Stomach (tissue), 19 donors: ENCODE measurements around the gene TRIM32. TPM values are rescaled to one million over a fixed set of nuclear protein-coding genes. Genes with fewer than 3 reads are reported as not detected.

Source experiments
- DNase-seq, 2 donors: peaks; one replicate each; pipeline versions ENCODE4 v3.0.0 to v3.0.0-alpha.2; 2013 to 2019
- H3K27ac ChIP-seq, 5 donors: fragments of 200-600 bp in 4 of 5; sonication (generic) in 4 of 5; one replicate each; pipeline ENCODE4 v1.5.1; 2013 to 2019; ENCODE audit warnings: mild to moderate bottlenecking in 1 of 5, moderate library complexity in 1 of 5
- H3K27me3 ChIP-seq, 3 donors: fragments of 200-600 bp; sonication (generic); one replicate each; pipeline ENCODE4 v1.5.1; 2017 to 2019; ENCODE audit warnings: mixed run types in 1 of 3
- H3K36me3 ChIP-seq, 4 donors: fragments of 200-600 bp; sonication (generic); 1 replicate in 3 of 4; 2 replicates in 1 of 4; pipeline ENCODE4 v1.5.1; 2016 to 2019
- H3K4me1 ChIP-seq, 4 donors: fragments of 200-600 bp; sonication (generic); one replicate each; pipeline ENCODE4 v1.5.1; 2016 to 2019
- H3K4me3 ChIP-seq, 4 donors: fragments of 200-600 bp; sonication (generic) in 3 of 4; one replicate each; pipeline ENCODE4 v1.5.1; 2016 to 2019; ENCODE audit warnings: mild to moderate bottlenecking in 1 of 4
- H3K9me3 ChIP-seq, 4 donors: fragments of 200-600 bp; sonication (generic); one replicate each; pipeline ENCODE4 v1.5.1; 2016 to 2019
- EP300 ChIP-seq: sonication (generic); formaldehyde crosslinking; IDR thresholded peaks from one replicate; pipeline ENCODE4 v1.6.1; 2017; ENCODE audit warnings: antibody characterized with exemption
- POLR2A ChIP-seq, 4 donors: fragments of 450-650 bp; IDR thresholded peaks; one replicate each; pipeline ENCODE4 v1.6.1; 2016; ENCODE audit warnings: antibody characterized with exemption in 4 of 4, control low read depth in 2 of 4, mild to moderate bottlenecking in 1 of 4, moderate library complexity in 1 of 4
- POLR2AphosphoS5 ChIP-seq, 3 donors: sonication (generic); formaldehyde crosslinking; IDR thresholded peaks; one replicate each; pipeline ENCODE4 v1.6.1; 2016; ENCODE audit warnings: antibody characterized with exemption in 3 of 3
- WGBS, 5 donors: extraction: QIAGEN DNeasy Blood & Tissue Kit in 3 of 5; methylation state at CpG; one replicate each; pipeline versions ENCODE4 v1.1.5 to v1.1.7; 2013 to 2018; 5-methylcytosine and 5-hydroxymethylcytosine counted together
- intact Hi-C: fragments of 100-400 bp; cut with DNase I; formaldehyde crosslinking; loops from one replicate; pipeline ENCODE4 v1.15.1; 2023; ENCODE audit warnings: low total_unique reads
- long read RNA-seq, 10 donors: transcript quantifications; one replicate each; lab custom pipeline, GENCODE V29; 2026
- polyA plus RNA-seq, 3 donors: library from polyadenylated mRNA; stranded (reverse); fragments of 200-250 nt; gene quantifications; one replicate each; pipeline ENCODE4 v1.2.3, GENCODE V29; 2013
- total RNA-seq, 5 donors: library from RNA; depleted of rRNA; stranded (reverse); fragments of >200 nt; gene quantifications; one replicate each; pipeline versions ENCODE4 v1.1.0 to v1.2.3, GENCODE V29; 2014 to 2016
- TF ChIP-seq, protein P1 (sequence below), 7 experiments: fragments of 450-650 bp in 4 of 7; fragments of 200-600 bp in 3 of 7; sonication (generic) in 3 of 7; IDR thresholded peaks; one replicate each; pipeline ENCODE4 v1.5.1; 2016 to 2019; ENCODE audit warnings: antibody characterized with exemption in 7 of 7, control low read depth in 2 of 7, mild to moderate bottlenecking in 1 of 7
- donor health status: healthy with polysubstance abuse.
- donor health status: Bipolar disorder and iron deficiency.
- donor health status: healthy.

TRIM32 gene
- total RNA-seq, result 10 to 100 TPM in 3 of 5 donors, 1 to 10 TPM in 2; 2.3 to 24.9 (median 10.3) TPM
- polyA plus RNA-seq, result 1 to 10 TPM; 2.9 to 3.4 (median 2.9) TPM
- long read RNA-seq, donor 1, partial matches to known transcripts, result 0 of 2 reads
- long read RNA-seq, donor 1, other reads (novel, unspliced or antisense), result 0 of 2 reads
- long read RNA-seq, donor 2, transcript TRIM32-203 (2 exons, 3,717 nt), result major isoform, 5 of 7 reads
- long read RNA-seq, donor 2, partial matches to known transcripts, result 0 of 7 reads
- long read RNA-seq, donor 2, other reads (novel, unspliced or antisense), result 0 of 7 reads
- long read RNA-seq, donor 3, partial matches to known transcripts, result 0 of 4 reads
- long read RNA-seq, donor 3, other reads (novel, unspliced or antisense), result 0 of 4 reads
- long read RNA-seq, donor 4, partial matches to known transcripts, result 0 of 1 reads
- long read RNA-seq, donor 4, other reads (novel, unspliced or antisense), result 0 of 1 reads
- long read RNA-seq, donor 5, partial matches to known transcripts, result 18 of 23 reads
- long read RNA-seq, donor 5, other reads (novel, unspliced or antisense), result 0 of 23 reads
- long read RNA-seq, donor 6, transcript TRIM32-201 (2 exons, 3,688 nt), result major isoform, 6 of 12 reads
- long read RNA-seq, donor 6, transcript TRIM32-203 (2 exons, 3,717 nt), result major isoform, 6 of 12 reads
- long read RNA-seq, donor 6, partial matches to known transcripts, result 0 of 12 reads
- long read RNA-seq, donor 6, other reads (novel, unspliced or antisense), result 0 of 12 reads
- long read RNA-seq, donor 7, partial matches to known transcripts, result 0 of 3 reads
- long read RNA-seq, donor 7, other reads (novel, unspliced or antisense), result 0 of 3 reads
- long read RNA-seq, donor 8, transcript TRIM32-203 (2 exons, 3,717 nt), result major isoform, 5 of 9 reads
- long read RNA-seq, donor 8, partial matches to known transcripts, result 0 of 9 reads
- long read RNA-seq, donor 8, other reads (novel, unspliced or antisense), result 0 of 9 reads
- long read RNA-seq, donor 9, partial matches to known transcripts, result 0 of 3 reads
- long read RNA-seq, donor 9, other reads (novel, unspliced or antisense), result 0 of 3 reads
- long read RNA-seq, donor 10, partial matches to known transcripts, result 0 of 3 reads
- long read RNA-seq, donor 10, other reads (novel, unspliced or antisense), result 0 of 3 reads

- H3K4me3 ChIP-seq, result peak within 1 kb of the TSS; percentile 76 to 88 (median 77)
- DNase-seq, result peak; percentile 93 to 97
- H3K36me3 ChIP-seq, result no peaks in the 10 kb centered on the region
- H3K9me3 ChIP-seq, result no peaks in the 10 kb centered on the region
- WGBS, 5 donors, result 0 to 2% (median 1%) methylated on average over 15 to 54 of the region's 54 CpGs
- H3K4me1 ChIP-seq, result peaks cover 21 to 58% (median 41%) of the 10 kb centered on the region in 4 donors
- TF ChIP-seq, protein P1, sequence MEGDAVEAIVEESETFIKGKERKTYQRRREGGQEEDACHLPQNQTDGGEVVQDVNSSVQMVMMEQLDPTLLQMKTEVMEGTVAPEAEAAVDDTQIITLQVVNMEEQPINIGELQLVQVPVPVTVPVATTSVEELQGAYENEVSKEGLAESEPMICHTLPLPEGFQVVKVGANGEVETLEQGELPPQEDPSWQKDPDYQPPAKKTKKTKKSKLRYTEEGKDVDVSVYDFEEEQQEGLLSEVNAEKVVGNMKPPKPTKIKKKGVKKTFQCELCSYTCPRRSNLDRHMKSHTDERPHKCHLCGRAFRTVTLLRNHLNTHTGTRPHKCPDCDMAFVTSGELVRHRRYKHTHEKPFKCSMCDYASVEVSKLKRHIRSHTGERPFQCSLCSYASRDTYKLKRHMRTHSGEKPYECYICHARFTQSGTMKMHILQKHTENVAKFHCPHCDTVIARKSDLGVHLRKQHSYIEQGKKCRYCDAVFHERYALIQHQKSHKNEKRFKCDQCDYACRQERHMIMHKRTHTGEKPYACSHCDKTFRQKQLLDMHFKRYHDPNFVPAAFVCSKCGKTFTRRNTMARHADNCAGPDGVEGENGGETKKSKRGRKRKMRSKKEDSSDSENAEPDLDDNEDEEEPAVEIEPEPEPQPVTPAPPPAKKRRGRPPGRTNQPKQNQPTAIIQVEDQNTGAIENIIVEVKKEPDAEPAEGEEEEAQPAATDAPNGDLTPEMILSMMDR (IDR thresholded peaks at IDR 0.05), result no peak
- no peak for TF ChIP-seq EP300
- TF ChIP-seq POLR2AphosphoS5 (IDR thresholded peaks at IDR 0.05), result peak in 2 of 3 donors; percentile 53 to 74
- TF ChIP-seq POLR2A (IDR thresholded peaks at IDR 0.05), result no peak
- H3K27me3 ChIP-seq, result no peaks in the 10 kb centered on the region
- intact Hi-C loops, result no loop called here
- peak within 1 kb of the TSS; percentile 78 to 90 (median 85) for H3K27ac ChIP-seq
These were observed at the start of gene TRIM32 for GRCh38 chr9:116687074-116687753. TSS of gene TRIM32 (plus strand) at chr9:116687305. CDS start at chr9:116697743, 10,438 bp downstream.

DNA sequence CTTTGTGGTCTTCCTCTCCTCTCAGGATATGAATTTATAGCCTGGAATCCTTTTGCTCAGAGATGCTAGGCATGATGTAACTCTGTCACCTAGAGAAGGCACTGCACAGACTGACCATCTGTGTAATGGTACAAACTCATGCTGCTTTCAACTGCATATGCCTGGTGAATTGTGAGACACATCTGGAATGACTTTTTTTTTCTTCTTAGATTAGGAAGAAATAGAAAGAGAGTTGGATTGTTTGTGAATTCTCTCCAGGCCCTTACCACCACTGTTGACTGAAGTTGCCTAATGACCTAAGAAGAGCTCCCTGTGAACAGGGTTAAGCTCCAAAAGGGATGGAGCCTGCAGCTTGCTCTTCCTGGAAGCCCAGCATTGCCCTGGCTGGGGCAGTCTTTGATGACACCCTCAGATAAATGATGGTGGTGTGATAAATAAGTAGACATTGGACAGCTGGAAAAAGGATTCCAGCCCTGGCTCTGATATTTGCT lies 47.8 kb upstream of the TRIM32 start:
- TF ChIP-seq EP300, result no peak
- TF ChIP-seq POLR2A (IDR thresholded peaks at IDR 0.05), result no peak
- TF ChIP-seq, protein P1 (IDR thresholded peaks at IDR 0.05), result no peak
- no peak for TF ChIP-seq POLR2AphosphoS5 (IDR thresholded peaks at IDR 0.05)
- peaks cover 0 to 5% (median 0%) of the 10 kb centered on the region in 4 donors for H3K4me1 ChIP-seq
- no peak overlapping the region for H3K27ac ChIP-seq
- H3K4me3 ChIP-seq, result no peak overlapping the region
- intact Hi-C loops, result no loop called here
- no peak for DNase-seq
- H3K27me3 ChIP-seq, result no peaks in the 10 kb centered on the region
- H3K36me3 ChIP-seq, result no peaks in the 10 kb centered on the region
- H3K9me3 ChIP-seq, result no peaks in the 10 kb centered on the region

DNA sequence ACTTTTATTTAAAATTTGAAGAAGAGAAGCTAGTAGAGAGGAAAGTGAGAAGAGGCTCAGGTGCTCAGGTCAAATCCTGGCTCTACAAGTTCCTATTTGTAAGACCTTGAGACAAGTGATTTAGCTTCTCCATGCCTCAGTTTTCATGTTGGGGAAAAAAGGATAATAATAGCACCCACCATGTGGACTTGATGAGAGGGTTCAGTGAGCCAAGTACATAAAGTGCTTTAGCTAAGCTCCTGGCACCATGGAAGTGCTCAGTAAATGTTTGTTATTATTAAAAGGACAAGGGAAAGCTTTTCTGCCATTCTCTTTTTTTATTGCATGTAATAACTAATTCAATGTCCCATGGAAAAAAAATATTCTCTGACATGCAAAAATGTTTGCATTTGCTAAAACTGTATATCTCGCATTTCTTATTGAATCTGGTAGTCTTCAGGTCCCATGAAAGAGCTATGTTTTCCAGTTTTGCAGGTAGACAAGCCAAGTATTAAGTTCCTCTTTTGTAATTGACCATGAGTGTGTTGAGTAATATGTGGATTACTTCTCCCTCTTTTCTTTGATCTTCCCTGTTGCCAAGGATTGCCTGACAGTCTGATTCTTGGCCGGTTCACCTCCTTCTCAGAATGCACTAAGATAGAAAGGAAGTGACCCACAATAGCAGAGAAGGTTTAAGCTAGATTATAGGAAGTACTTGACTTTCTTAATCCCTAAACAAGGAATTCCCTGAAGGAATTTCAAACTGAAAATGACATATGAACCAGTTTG lies 45.6 kb upstream of the TRIM32 start:
- no peak for DNase-seq
- WGBS, 5 donors, result 75 to 84% (median 81%) methylated on average over 2 of the region's 2 CpGs
- no peak overlapping the region for H3K4me3 ChIP-seq
- TF ChIP-seq EP300 (no peak), POLR2AphosphoS5 (IDR thresholded peaks at IDR 0.05) (no peak)
- H3K36me3 ChIP-seq, result no peaks in the 10 kb centered on the region
- H3K9me3 ChIP-seq, result no peaks in the 10 kb centered on the region
- H3K27ac ChIP-seq, result no peak overlapping the region
- peaks cover 0 to 5% (median 0%) of the 10 kb centered on the region in 4 donors for H3K4me1 ChIP-seq
- H3K27me3 ChIP-seq, result no peaks in the 10 kb centered on the region
- intact Hi-C loops, result loop anchor here (10.0 kb wide), 1 partner anchor 1047 kb away; no protein-coding TSS in a partner anchor

GRCh38 chr9:116643691-116644090 lies 43.4 kb upstream of the TRIM32 start:
- WGBS, 5 donors, result 88 to 100% (median 100%) methylated on average over 1 of the region's 1 CpG
- Histone ChIP-seq H3K27ac (no peak overlapping the region), H3K4me1 (peaks cover 0 to 3% (median 0%) of the 10 kb centered on the region in 4 donors), H3K27me3 (no peaks in the 10 kb centered on the region), H3K36me3 (no peaks in the 10 kb centered on the region), H3K4me3 (no peak overlapping the region), H3K9me3 (no peaks in the 10 kb centered on the region)
- DNase-seq, result no peak
- intact Hi-C loops, result loop anchor here (10.0 kb wide), 1 partner anchor 1049 kb away; no protein-coding TSS in a partner anchor
- TF ChIP-seq POLR2AphosphoS5 (IDR thresholded peaks at IDR 0.05), result no peak
- no peak for TF ChIP-seq EP300
- TF ChIP-seq POLR2A (IDR thresholded peaks at IDR 0.05), result no peak
- TF ChIP-seq, protein P1 (IDR thresholded peaks at IDR 0.05), result no peak
